ENCODE data around the gene ZBTB45.
"Not testable (repeated sequence)": the region's sequence is repeated elsewhere in the genome, so short reads cannot be mapped to it uniquely, and the experiment has no call there.

Gene ZBTB45

GRCh38 chr19:58492265-58492664 is 27.3 kb downstream of the ZBTB45 start:
- H3K4me1 ChIP-seq (ENCODE audit: control insufficient read depth, insufficient read depth, low read length) = no peaks in the 10 kb centered on the region
- H3K36me3 ChIP-seq (ENCODE audit: control insufficient read depth, insufficient read depth, low read length) = no peaks in the 10 kb centered on the region
- H3K4me3 ChIP-seq (ENCODE audit: low read depth, low read length) = no peak overlapping the region
- H3K9me3 ChIP-seq (ENCODE audit: control insufficient read depth, insufficient read depth, low read depth, low read length) = no peaks in the 10 kb centered on the region
- H3K27ac ChIP-seq (ENCODE audit: low read depth, low read length) = no peak overlapping the region
- H3K27me3 ChIP-seq (ENCODE audit: control insufficient read depth, insufficient read depth, low read length) = no peaks in the 10 kb centered on the region
- no peak overlapping the region for H3K9ac ChIP-seq (ENCODE audit: low read length)

DNA sequence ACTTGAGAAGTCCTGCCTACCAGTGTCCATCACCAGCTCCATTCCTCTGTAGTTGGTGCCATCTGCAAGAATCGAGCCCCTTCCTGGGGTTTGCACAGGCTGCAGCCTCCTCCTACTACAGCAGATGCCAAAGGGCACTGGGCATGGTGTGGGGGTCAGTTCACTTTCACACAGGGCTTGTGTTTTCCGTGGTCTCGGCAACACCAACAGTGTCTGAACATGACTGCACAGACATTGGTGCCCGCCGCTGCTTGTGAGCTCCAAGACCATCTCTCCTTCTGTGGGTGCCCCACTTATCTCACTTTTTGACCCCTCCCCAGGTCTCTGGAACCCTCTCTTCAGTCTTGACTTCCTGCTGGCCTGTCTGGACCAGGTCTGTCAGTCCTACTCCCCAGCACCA is 28.2 kb downstream of the ZBTB45 start:
- no peak overlapping the region for H3K4me3 ChIP-seq (ENCODE audit: low read depth, low read length)
- H3K4me1 ChIP-seq (ENCODE audit: control insufficient read depth, insufficient read depth, low read length) = no peaks in the 10 kb centered on the region
- no peaks in the 10 kb centered on the region for H3K36me3 ChIP-seq (ENCODE audit: control insufficient read depth, insufficient read depth, low read length)
- no peak overlapping the region for H3K9ac ChIP-seq (ENCODE audit: low read length)
- no peak overlapping the region for H3K27ac ChIP-seq (ENCODE audit: low read depth, low read length)
- no peaks in the 10 kb centered on the region for H3K27me3 ChIP-seq (ENCODE audit: control insufficient read depth, insufficient read depth, low read length)
- H3K9me3 ChIP-seq (ENCODE audit: control insufficient read depth, insufficient read depth, low read depth, low read length) = no peaks in the 10 kb centered on the region

GRCh38 chr19:58484349-58484748 is 35.3 kb downstream of the ZBTB45 start:
- H3K4me3 ChIP-seq (ENCODE audit: low read depth, low read length); H3K9me3 ChIP-seq (ENCODE audit: control insufficient read depth, insufficient read depth, low read depth, low read length); H3K9ac ChIP-seq (ENCODE audit: low read length); H3K4me1 ChIP-seq (ENCODE audit: control insufficient read depth, insufficient read depth, low read length); H3K27ac ChIP-seq (ENCODE audit: low read depth, low read length); H3K27me3 ChIP-seq (ENCODE audit: control insufficient read depth, insufficient read depth, low read length): not testable (repeated sequence)
- peaks cover 12% of the 10 kb centered on the region for H3K36me3 ChIP-seq (ENCODE audit: control insufficient read depth, insufficient read depth, low read length)

- Histone ChIP-seq H3K9me3 (ENCODE audit: control insufficient read depth, insufficient read depth, low read depth, low read length) (no peaks in the 10 kb centered on the region), H3K36me3 (ENCODE audit: control insufficient read depth, insufficient read depth, low read length) (peaks cover 12% of the 10 kb centered on the region), H3K9ac (ENCODE audit: low read length) (no peak overlapping the region), H3K27ac (ENCODE audit: low read depth, low read length) (no peak overlapping the region), H3K27me3 (ENCODE audit: control insufficient read depth, insufficient read depth, low read length) (no peaks in the 10 kb centered on the region), H3K4me1 (ENCODE audit: control insufficient read depth, insufficient read depth, low read length) (no peaks in the 10 kb centered on the region), H3K4me3 (ENCODE audit: low read depth, low read length) (no peak overlapping the region)
Observed at GRCh38 chr19:58483776-58484175, 35.8 kb downstream of the ZBTB45 start.

- Histone ChIP-seq H3K9ac (ENCODE audit: low read length) (no peak overlapping the region), H3K27ac (ENCODE audit: low read depth, low read length) (no peak overlapping the region), H3K27me3 (ENCODE audit: control insufficient read depth, insufficient read depth, low read length) (no peaks in the 10 kb centered on the region), H3K9me3 (ENCODE audit: control insufficient read depth, insufficient read depth, low read depth, low read length) (no peaks in the 10 kb centered on the region), H3K36me3 (ENCODE audit: control insufficient read depth, insufficient read depth, low read length) (peaks cover 12% of the 10 kb centered on the region), H3K4me3 (ENCODE audit: low read depth, low read length) (no peak overlapping the region), H3K4me1 (ENCODE audit: control insufficient read depth, insufficient read depth, low read length) (no peaks in the 10 kb centered on the region)
Observed at GRCh38 chr19:58482372-58482771, 37.2 kb downstream of the ZBTB45 start.

DNA sequence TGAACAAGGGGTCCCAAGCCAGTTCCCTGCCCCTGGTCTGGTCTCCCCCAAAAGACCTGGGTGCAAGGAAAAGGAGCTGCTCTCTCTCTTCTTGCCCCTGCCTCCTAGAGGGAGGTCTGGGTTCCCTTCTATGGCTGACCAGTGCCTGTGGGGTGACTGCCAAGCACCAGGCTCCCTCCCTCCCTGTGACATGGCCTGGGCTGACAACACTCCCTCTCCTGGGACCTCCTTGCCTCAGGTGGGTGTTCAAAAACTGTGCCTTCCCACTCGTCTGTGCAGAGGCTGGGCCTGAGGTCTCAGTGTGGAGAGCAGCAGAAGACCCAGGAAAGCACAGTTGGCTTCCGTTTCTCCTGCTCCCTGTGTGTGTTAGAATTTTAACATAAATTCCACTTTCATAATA is 38.8 kb downstream of the ZBTB45 start:
- peaks cover 12% of the 10 kb centered on the region for H3K36me3 ChIP-seq (ENCODE audit: control insufficient read depth, insufficient read depth, low read length)
- no peaks in the 10 kb centered on the region for H3K9me3 ChIP-seq (ENCODE audit: control insufficient read depth, insufficient read depth, low read depth, low read length)
- no peak overlapping the region for H3K9ac ChIP-seq (ENCODE audit: low read length)
- no peak overlapping the region for H3K27ac ChIP-seq (ENCODE audit: low read depth, low read length)
- H3K27me3 ChIP-seq (ENCODE audit: control insufficient read depth, insufficient read depth, low read length) = no peaks in the 10 kb centered on the region
- H3K4me3 ChIP-seq (ENCODE audit: low read depth, low read length) = no peak overlapping the region
- peaks cover 4% of the 10 kb centered on the region; the same call in 1 of the 2 replicates for H3K4me1 ChIP-seq (ENCODE audit: control insufficient read depth, insufficient read depth, low read length)

DNA sequence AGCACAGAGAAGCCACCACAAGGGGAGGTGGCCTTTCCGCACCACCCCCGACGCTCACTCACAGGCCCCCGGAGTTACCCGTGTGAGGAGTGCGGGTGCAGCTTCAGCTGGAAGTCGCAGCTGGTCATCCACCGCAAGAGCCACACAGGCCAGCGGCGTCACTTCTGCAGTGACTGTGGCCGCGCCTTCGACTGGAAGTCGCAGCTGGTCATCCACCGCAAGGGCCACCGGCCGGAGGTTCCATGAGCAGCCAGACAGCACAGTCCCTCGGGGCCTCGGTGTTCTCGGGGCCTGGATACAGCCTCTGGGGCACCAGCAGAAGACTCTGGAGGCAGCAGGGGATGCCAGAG is 39.2 kb downstream of the ZBTB45 start:
- Histone ChIP-seq H3K27ac (ENCODE audit: low read depth, low read length) (no peak overlapping the region), H3K4me1 (ENCODE audit: control insufficient read depth, insufficient read depth, low read length) (peaks cover 4% of the 10 kb centered on the region; the same call in 1 of the 2 replicates), H3K36me3 (ENCODE audit: control insufficient read depth, insufficient read depth, low read length) (peaks cover 12% of the 10 kb centered on the region), H3K9me3 (ENCODE audit: control insufficient read depth, insufficient read depth, low read depth, low read length) (no peaks in the 10 kb centered on the region), H3K4me3 (ENCODE audit: low read depth, low read length) (no peak overlapping the region), H3K27me3 (ENCODE audit: control insufficient read depth, insufficient read depth, low read length) (no peaks in the 10 kb centered on the region), H3K9ac (ENCODE audit: low read length) (no peak overlapping the region)

GRCh38 chr19:58479736-58480480 is 39.7 kb downstream of the ZBTB45 start:
- Histone ChIP-seq H3K27me3 (ENCODE audit: control insufficient read depth, insufficient read depth, low read length) (no peaks in the 10 kb centered on the region), H3K4me3 (ENCODE audit: low read depth, low read length) (no peak overlapping the region), H3K36me3 (ENCODE audit: control insufficient read depth, insufficient read depth, low read length) (peaks cover 12% of the 10 kb centered on the region), H3K9me3 (ENCODE audit: control insufficient read depth, insufficient read depth, low read depth, low read length) (no peaks in the 10 kb centered on the region), H3K27ac (ENCODE audit: low read depth, low read length) (no peak overlapping the region), H3K4me1 (ENCODE audit: control insufficient read depth, insufficient read depth, low read length) (peaks cover 9% of the 10 kb centered on the region), H3K9ac (ENCODE audit: low read length) (no peak overlapping the region)

DNA sequence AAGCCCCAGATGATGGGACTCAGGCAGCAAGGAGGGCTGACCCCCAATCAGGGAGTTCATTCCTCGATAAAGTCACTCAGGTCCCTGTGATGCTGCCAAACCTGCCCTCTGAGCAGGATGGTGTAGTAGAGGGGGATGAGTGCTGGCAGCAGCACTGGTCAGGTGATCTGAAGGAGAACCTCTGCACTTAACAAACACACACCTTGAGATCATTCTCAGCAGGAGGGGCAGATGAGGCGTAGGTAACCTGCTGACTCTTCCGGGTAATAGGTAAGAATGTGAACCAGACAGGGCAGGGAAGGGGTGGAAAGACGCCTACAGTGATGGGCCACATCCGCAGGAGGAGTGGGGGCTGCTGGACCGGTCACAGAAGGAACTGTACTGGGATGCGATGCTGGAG is 40.3 kb downstream of the ZBTB45 start:
- H3K27me3 ChIP-seq (ENCODE audit: control insufficient read depth, insufficient read depth, low read length) = no peaks in the 10 kb centered on the region
- no peak overlapping the region for H3K9ac ChIP-seq (ENCODE audit: low read length)
- no peak overlapping the region for H3K4me3 ChIP-seq (ENCODE audit: low read depth, low read length)
- no peak overlapping the region for H3K27ac ChIP-seq (ENCODE audit: low read depth, low read length)
- no peaks in the 10 kb centered on the region for H3K9me3 ChIP-seq (ENCODE audit: control insufficient read depth, insufficient read depth, low read depth, low read length)
- H3K4me1 ChIP-seq (ENCODE audit: control insufficient read depth, insufficient read depth, low read length) = peaks cover 9% of the 10 kb centered on the region
- peaks cover 12% of the 10 kb centered on the region for H3K36me3 ChIP-seq (ENCODE audit: control insufficient read depth, insufficient read depth, low read length)

GRCh38 chr19:58477871-58478270 is 41.7 kb downstream of the ZBTB45 start:
- Histone ChIP-seq H3K36me3 (ENCODE audit: control insufficient read depth, insufficient read depth, low read length) (peaks cover 14% of the 10 kb centered on the region), H3K9ac (ENCODE audit: low read length) (no peak overlapping the region), H3K27me3 (ENCODE audit: control insufficient read depth, insufficient read depth, low read length) (no peaks in the 10 kb centered on the region), H3K27ac (ENCODE audit: low read depth, low read length) (no peak overlapping the region), H3K4me3 (ENCODE audit: low read depth, low read length) (no peak overlapping the region), H3K9me3 (ENCODE audit: control insufficient read depth, insufficient read depth, low read depth, low read length) (no peaks in the 10 kb centered on the region), H3K4me1 (ENCODE audit: control insufficient read depth, insufficient read depth, low read length) (peaks cover 9% of the 10 kb centered on the region)

GRCh38 chr19:58477130-58477529 is 42.5 kb downstream of the ZBTB45 start:
- no peak overlapping the region for H3K27ac ChIP-seq (ENCODE audit: low read depth, low read length)
- no peak overlapping the region for H3K9ac ChIP-seq (ENCODE audit: low read length)
- H3K27me3 ChIP-seq (ENCODE audit: control insufficient read depth, insufficient read depth, low read length) = no peaks in the 10 kb centered on the region
- no peaks in the 10 kb centered on the region for H3K9me3 ChIP-seq (ENCODE audit: control insufficient read depth, insufficient read depth, low read depth, low read length)
- peaks cover 22% of the 10 kb centered on the region for H3K36me3 ChIP-seq (ENCODE audit: control insufficient read depth, insufficient read depth, low read length)
- H3K4me3 ChIP-seq (ENCODE audit: low read depth, low read length) = peak overlapping the region; percentile 80; the same call in 1 of the 2 replicates
- H3K4me1 ChIP-seq (ENCODE audit: control insufficient read depth, insufficient read depth, low read length) = peaks cover 9% of the 10 kb centered on the region

Data from HUES6 (cell line).